Stimulated activated CD4-positive, alpha-beta T cell treated with anti-CD3 and anti-CD28 coated beads, Interleukin-4, amount 100 ng/mL, for 4 hours (primary cell): ENCODE results near the gene RBP5.

Experiments used
- DNase-seq, 2 experiments: peaks; one replicate each; pipeline ENCODE4 v3.0.0-alpha.2; 2020

Gene RBP5

GRCh38 chr12:7128681-7129286, at the start of gene RBP5:
RBP5 (minus strand) TSS chr12:7128889; CDS start chr12:7128775, 114 bp downstream.
- no peak for DNase-seq

GRCh38 chr12:7178481-7178880, 49.8 kb upstream of the RBP5 start:
- no peak for DNase-seq

GRCh38 chr12:7176595-7176994, 47.9 kb upstream of the RBP5 start:
- no peak for DNase-seq

- DNase-seq = no peak
Observed at GRCh38 chr12:7175493-7175892, 46.8 kb upstream of the RBP5 start.

GRCh38 chr12:7171854-7172253, 43.2 kb upstream of the RBP5 start:
- no peak for DNase-seq

GRCh38 chr12:7169951-7170350, 41.3 kb upstream of the RBP5 start:
- no peak for DNase-seq

DNA sequence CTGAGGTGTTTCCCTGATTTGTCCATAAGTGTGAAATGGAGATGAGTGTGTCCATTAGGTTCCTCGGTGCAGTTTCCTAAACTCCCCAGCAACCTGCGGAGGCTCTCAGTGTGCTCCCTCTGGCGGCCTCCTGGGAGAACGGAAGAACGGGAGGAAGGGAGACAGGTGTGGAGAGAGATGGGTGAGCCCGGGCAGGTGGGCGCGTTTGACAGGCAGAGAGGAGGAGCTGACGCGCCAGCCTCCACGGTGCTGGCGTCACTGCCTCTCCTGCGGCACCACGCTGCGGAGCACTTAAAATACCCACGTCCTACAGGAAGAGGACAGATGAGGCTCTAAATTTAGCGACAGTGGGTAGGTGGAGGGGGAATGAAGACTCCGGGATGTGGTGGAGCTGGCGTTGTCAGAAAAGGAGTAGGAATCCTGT, 34.0 kb upstream of the RBP5 start:
- DNase-seq = peak; percentile 16 to 29

- no peak for DNase-seq
Observed at GRCh38 chr12:7161811-7162210, 33.1 kb upstream of the RBP5 start.

DNA sequence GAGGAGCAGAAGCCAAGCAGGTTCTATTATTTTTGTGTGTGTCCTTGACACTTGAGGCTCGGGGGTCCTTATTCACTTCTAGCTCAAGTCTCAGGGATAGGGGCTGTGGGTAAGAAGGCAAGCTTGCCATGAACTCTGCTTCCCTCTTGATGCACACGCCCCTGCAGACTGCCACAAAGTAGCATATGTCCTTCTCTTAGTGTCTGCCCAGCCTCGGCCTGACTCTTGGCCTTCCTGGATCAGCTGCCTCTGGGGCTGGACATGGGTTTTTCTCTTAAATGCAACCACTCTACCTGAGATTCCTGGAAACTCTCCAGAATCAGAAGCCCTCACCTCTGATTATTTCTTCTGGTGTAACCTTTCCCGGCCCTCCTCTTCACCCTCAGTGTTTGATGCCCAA, 32.6 kb upstream of the RBP5 start:
- DNase-seq = no peak

DNA sequence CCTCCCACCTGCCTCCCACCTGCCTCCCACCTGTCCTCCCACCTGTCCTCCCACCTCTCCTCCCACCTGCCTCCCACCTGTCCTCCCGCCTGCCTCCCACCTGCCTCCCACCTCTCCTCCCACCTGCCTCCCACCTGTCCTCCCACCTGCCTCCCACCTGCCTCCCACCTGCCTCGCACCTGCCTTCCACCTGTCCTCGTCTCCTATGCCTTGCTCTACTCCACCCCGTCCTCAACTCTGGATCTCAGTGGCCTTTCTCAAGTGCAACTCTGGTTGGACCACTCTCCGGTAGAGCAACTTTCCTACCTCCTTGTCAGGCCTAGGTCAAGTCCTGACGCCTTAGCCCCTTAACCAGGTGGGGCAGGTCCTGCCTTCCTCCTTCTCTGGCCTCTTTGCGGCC, 31.5 kb upstream of the RBP5 start:
- DNase-seq = no peak

- DNase-seq = no peak
Observed at GRCh38 chr12:7158781-7159609, 30.3 kb upstream of the RBP5 start.

- no peak for DNase-seq
Observed at GRCh38 chr12:7157391-7157790, 28.7 kb upstream of the RBP5 start.

DNA sequence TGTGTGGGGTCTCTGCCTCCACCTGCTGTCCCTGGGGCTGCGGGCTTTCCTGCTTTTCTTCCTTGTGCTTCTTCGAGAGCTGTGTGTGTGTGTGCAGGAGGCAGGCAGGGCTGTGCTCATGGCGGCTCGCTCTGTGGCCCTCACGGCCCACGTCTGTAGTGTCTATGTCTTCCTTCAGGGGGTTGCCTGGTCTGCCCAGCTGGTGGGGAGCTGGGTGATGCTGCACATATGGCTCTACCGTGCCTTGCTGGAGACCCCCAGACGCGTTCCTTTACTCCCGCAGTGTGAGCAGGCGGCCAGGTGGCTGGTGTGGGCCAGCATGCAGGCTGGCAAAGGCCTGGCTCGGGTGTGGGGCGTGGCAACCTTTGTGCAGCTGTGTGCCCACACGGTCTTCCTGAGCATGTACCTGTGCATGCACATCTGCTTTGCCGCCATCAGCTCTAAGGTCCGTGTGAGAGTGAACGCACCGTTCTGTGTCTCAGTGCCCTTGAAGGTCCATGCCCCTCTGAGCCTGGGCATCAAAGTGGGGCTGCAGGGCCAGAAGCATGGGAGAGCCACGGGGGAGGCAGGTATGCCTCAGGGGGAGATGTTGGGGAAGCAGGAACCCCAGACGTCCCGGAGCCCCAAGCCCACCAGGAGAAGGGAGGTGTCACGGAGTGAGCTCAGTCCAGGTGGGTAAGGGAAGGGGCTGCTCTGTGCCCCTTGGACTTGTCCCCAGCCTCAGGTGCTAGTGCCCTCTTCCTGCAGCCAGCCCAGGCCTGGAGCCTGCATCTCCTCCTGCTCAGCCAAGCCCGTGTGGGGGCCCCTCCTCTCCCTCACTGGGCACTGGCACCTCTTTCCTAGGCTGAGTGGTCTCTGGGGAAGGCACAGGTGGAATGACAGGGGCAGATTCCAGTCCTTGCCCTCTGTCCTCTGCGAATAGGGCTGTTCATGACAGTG, 27.8 kb upstream of the RBP5 start:
- DNase-seq = no peak

GRCh38 chr12:7155471-7156034, 26.9 kb upstream of the RBP5 start:
- DNase-seq = no peak

- DNase-seq = no peak
Observed at GRCh38 chr12:7154901-7155470, 26.3 kb upstream of the RBP5 start.

DNA sequence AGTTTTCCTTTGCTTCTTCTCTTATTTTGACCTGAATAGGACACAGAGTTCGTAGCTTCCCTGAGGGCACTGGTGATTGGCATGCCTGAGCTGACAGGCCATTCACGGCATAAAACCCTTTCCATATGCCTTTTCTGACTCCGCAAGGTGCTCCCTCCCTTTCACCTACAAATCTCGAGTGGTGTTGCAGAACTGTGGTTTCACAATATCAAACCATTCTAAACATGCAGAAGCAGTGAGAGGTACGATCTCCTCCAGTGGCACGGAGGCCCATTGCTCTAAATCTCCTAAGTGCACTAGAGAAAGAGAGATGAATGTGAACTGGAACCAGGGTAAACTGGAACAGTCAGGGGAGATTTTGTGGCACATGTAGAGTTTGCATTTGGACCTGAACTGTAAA, 25.4 kb upstream of the RBP5 start:
- DNase-seq = no peak

DNA sequence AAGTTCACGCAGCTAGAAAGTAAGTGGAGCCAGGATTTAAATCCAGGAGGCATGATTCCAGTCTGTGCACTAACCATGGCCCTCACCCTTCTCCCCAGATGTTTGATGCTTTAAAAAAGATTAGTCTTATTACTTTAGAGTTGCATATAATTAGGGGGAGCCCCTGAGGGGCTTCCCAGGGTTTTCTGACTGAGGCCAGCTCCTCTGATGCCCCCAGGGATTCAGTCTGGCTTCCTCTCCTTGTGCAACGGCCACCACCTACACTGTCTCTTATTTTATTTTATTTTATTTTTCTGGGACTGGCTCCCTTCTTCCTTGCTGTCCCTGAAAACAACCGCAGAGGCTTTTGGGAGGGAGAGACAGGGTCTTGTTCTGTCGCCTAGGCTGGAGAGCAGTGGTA, 24.1 kb upstream of the RBP5 start:
- DNase-seq = no peak

DNA sequence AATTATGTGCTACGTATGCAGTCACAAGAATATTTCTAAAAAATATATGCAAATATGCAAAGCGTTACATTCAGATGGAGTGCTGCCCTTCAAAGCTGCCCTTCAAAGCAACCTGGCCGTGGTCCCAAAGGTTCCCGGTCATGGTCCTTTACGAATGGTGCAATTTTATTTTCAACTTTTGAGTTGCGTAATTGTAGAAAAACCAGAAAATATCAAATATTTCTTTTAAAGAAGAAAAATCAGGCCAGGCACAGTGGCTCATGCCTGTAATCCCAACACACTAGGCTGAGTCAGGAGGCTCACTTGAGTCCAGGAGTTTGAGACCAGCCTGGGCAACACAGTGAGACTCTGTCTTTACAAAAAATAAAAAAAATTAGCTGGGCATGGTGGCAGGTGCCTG, 22.8 kb upstream of the RBP5 start:
- DNase-seq = no peak

GRCh38 chr12:7150841-7151240, 22.2 kb upstream of the RBP5 start:
- DNase-seq = no peak

GRCh38 chr12:7150356-7150755, 21.7 kb upstream of the RBP5 start:
- DNase-seq = no peak

GRCh38 chr12:7146906-7147305, 18.2 kb upstream of the RBP5 start:
- DNase-seq = no peak

GRCh38 chr12:7146228-7146627, 17.5 kb upstream of the RBP5 start:
- no peak for DNase-seq

DNA sequence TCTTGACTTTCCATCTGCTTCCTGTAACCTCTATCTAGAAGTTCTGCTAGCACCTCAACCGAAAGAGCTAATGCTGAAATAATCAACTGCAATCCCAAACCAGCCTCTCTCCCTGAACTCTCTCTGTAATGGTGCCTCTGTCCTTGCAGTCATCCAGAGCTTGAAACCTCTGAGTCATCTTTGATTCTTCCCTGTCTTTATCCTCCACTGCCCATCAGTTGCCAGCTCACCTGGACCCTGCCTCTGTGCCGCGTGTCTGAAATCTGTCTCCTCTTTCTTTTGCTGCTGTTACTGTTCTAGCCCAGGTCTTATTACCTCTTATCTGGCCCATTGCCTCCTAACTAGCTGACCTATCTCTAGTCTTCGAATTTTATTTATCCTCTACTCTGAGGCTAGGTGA, 17.0 kb upstream of the RBP5 start:
- DNase-seq = no peak
